GM21576 (cell line): ENCODE results near the gene RNU5D-1.

ENCODE experiments used
- ATAC-seq: cut with Tn5 transposase; IDR thresholded peaks from one replicate; pipeline ENCODE4 v1.9.1; 2021; ENCODE audit warnings: mild to moderate bottlenecking, moderate library complexity; ENCODE audit not compliant: unreplicated experiment

The RNU5D-1 gene

GRCh38 chr1:44733784-44734183 lies 2.8 kb upstream of the RNU5D-1 start:
- ATAC-seq: no peak

- ATAC-seq: no peak
Measured at GRCh38 chr1:44733365-44733764, 2.4 kb upstream of the RNU5D-1 start.

DNA sequence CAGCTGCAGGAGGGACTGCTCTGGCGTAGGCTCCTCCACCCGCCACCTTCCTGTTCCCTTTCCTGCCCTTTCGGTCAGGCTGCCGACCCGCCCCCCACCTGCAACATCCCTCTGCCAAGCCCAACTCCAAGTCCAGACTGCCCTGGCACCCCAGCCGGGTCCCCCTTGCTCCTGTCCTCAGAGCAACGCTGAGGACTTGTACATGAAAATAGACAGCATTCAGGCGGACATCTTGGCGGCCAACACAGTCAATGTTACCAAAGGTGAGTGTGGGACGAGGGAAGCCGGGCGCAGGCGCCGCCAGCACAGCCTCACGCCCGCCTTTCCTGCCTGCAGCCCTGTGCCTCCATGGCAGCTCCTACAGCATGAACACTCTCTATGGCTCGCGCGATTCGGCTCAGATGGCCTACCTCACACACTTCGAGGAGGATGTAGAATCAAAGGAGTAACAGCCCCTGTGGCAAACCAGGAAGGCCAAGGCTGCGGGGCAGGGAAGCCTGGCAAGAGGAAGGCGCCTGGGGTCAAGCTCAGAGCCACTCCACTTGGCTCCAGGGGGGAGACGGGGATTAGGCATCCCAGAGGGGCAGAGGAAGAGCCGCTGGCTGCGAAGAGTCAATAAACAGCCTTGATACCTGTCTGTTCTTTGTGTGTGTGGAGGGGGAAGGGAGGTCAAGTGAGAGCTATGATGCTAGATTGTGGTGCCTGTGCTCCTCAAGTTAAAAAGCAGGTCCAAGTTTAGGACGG lies 5.8 kb downstream of the RNU5D-1 start:
- ATAC-seq: no peak

DNA sequence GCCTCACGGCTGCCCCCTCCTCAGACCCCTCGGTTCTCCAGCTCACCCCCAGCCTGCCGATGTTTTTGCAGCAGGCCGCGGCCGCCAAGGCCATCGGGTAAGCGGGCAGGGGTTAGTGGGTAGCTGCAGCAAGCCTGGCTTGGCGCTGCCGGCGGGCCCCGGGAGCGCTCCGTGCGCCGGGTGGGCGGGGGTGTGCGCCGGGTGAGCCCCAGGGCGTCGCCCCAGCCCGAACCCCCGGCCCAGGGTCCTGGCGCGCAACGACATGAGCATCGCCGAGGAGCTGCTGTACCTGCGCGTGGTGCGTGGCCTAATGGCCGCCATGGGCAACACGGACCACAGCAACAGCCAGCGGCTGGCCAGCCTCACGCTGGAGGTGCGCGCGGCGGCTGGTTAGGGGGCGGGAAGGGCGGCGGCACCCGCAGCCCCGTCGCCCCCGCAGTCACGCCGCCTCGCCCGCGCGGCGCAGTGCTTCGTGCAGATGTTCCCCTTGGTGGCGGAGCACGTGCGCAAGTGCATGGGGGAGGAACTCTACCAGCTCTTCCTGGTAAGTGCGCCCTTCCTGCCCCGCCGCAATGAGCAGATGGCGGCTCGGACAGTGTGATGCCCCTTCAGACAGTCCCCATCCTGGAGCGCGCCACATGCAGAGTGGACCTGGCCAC lies 6.5 kb downstream of the RNU5D-1 start:
- no peak for ATAC-seq

GRCh38 chr1:44723496-44724295 lies 7.3 kb downstream of the RNU5D-1 start:
- ATAC-seq: no peak

DNA sequence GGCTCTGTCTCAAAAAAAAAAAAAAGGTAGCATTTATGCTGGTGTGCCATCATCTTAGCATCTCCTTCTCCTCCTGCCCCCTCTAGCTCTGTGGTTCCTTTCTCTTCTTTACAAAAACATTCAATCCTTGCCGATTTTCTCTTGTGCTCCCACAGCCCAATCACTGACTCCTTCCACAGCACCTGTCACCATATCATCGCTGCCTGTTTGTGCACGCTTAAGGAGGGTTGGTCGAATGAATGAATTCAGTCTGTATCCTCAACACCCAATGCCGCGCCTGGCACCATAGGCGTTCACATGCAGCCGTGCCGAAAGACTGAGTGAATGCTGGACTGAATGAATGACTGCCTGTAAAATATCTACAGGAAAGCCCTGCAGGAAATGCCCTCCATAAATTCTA lies 7.9 kb downstream of the RNU5D-1 start:
- no peak for ATAC-seq

DNA sequence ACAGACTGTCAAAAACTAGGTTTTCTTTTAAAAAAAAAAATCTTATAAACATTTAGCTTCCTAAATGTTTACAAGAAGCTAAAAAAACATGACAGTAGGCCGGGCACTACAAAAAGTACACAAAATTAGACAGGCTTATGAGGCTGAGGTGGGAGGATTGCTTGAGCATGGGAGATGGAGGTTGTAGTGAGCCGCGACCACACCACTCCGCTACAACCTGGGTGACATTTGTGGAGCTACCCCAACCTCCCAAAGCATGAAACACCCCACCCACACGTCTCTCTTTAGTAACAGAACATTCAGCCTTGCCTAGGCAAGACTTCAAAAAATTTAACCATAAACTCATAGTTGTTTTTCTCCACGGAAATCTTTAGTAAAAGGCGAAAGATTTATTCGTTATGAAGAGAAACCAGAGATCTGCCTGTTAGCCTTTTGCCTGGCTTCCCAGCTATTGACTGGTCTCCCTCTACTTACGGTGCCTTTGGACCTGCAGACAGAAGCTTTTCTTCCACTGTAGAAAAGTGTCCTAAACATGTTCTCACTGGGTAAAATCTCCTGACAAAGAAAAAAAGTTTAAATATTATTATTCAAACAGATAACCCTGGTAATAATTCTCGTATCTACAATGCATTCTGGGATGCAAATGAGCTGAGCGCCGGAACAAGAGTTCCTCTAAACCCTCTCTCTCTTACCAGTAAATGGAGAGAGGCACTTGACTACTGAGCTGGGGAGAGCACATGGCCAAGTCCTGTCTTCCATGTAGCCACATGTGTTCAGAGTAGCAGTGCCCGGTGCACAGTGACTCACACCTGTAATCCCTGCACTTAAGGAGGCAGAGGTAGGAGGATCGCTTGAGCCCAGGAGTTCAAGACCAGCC lies 9.2 kb downstream of the RNU5D-1 start:
- peak; percentile 71 for ATAC-seq

GRCh38 chr1:44720281-44720680 lies 10.7 kb downstream of the RNU5D-1 start:
- ATAC-seq: no peak

DNA sequence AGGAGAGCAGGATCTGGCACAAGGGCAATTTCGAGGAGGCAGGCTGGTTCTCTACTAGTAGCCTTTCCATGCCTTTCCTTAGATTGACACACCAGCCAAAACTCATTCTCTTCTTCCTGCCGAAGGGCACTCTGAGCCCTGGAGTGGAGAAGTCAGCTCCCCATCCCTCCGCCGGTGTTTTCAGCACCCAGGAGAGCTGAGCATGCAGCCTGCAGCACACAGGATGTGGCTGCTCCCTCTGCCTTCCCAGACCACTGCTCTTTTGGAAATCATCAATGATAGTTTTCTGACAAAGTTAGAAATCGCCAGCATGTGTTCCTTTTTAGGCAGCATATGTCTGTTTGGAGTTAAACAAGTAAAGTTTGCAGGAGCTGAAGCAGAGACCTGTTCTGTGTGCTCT lies 11.7 kb downstream of the RNU5D-1 start:
- no peak for ATAC-seq

- no peak for ATAC-seq
Measured at GRCh38 chr1:44718091-44718490, 12.9 kb downstream of the RNU5D-1 start.

DNA sequence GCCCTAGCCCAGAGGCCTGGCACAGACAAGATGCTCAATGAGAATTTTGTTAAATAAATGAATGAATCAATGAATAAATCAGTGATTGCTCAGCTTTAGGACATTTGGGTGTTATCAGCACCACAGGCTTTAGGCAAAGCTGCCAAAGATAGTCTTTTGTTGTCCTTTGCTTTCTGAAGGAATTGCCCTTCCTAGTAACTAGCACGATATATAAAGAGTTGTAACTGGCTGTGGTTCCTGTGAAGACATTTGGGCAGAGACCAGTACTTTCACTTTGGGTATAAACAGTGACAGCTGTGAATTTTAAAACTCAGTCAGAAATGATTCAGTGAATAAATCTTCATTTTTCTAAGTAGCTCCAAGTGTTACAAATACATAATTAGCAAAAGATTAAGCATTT lies 13.3 kb downstream of the RNU5D-1 start:
- ATAC-seq: no peak

GRCh38 chr1:44717156-44717555 lies 13.8 kb downstream of the RNU5D-1 start:
- ATAC-seq: no peak

GRCh38 chr1:44714944-44715571 lies 15.9 kb downstream of the RNU5D-1 start:
- no peak for ATAC-seq

DNA sequence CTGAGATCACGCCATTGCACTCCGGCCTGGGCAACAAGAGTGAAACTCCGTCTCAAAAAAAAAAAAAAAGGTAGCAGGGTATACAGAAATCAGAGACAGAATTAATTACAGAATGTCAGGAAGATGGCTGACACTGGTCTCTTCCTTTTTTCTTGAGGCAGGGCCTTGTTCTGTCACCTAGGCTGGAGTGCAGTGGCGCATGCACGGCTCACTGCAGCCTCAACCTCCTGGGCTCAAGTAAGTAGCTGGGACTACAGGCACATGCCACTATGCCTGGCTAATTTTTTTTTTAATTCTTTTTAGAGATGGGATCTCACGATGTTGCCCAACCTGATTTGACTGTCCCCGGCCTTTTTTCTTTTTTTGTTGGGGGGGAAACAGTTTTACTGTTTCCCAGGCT lies 16.4 kb downstream of the RNU5D-1 start:
- ATAC-seq: no peak

DNA sequence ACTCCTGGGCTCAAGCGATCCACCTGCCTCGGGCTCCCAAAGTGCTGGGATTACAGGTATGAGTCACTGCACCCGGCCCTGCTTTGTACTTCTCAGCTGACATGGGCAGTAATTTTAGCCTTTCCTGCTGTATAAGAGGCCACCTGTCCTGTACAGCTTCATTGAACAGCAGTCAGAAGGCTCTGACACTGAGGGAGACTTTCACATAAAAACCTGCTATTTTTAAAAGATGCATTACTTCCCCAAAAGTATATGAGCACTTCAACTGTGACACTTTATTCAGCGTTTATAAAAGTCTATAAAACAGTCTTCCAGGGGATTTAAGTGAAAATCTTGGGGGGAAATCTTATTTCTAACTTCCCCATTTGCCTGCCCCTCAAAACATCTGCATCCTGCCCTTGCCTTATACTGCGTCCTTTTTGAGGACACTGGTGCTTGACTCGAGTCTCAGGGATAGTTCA lies 17.6 kb downstream of the RNU5D-1 start:
- ATAC-seq: peak; percentile 57

- no peak for ATAC-seq
Measured at GRCh38 chr1:44707959-44708831, 22.8 kb downstream of the RNU5D-1 start.

- no peak for ATAC-seq
Measured at GRCh38 chr1:44707112-44707881, 23.7 kb downstream of the RNU5D-1 start.

DNA sequence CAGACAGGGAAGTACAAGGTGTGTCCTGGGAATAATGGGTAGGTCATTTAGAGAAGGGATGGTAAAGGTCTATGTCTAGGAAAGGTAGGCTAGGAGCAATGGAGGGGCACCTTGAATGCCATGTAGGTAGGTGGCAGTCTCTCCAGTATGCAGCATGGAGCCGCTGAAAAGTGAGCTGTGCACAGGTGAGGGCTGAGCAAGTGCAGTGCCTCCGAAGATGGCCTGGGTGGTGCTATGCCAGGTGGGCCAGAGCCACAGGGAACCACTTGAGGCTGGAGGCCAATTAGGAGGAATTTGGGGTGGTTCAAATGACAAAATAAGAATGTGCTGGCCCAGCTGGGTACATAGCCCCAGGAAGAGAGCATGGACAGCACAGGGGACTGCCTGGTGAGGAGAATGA lies 25.0 kb downstream of the RNU5D-1 start:
- no peak for ATAC-seq

DNA sequence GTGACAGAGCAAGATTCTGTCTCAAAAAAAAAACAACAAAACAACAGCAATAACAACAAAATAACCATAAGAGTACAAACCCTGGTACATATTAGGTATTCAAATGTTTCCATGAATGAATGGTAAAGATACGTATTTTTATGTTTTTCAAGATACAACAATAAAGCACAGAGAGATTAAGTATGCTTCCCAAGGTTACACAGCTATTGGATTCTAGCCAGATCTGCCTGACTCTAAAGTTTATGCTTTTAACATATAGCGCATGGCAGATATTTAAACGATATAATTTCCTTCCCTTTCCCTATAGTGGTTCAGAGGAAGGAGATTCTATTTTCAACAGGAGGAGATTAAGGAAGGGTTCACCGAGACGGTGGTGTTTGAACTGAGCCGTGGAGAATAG lies 25.5 kb downstream of the RNU5D-1 start:
- no peak for ATAC-seq
